ENCODE measurements around the gene DCAF6.
A peak's percentile ranks its signal among the peaks of the same experiment; 100 is the strongest.
"Not testable (repeated sequence)": the region's sequence is repeated elsewhere in the genome, so short reads cannot be mapped to it uniquely, and the experiment has no call there.

Gene DCAF6

DNA sequence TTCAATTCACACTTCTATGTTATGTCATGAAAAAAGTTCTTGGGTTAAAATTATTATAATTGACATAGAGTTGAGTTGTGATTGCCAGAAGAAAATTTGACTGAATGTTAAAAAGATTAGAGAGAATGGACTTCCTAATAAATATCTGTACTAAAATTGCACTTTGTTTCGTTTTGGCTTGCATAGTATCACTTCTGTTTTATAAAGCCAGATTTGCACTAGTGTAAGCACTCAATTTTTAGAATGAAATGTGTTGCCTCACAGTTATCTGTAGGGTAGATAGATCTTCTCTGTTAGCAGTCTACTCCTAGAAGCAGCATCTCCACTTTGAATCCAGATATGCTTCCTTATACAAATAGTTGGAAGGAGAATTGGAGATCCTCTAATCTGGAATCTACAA is 95.5 kb downstream of the DCAF6 start:
- no peak for DNase-seq

DNA sequence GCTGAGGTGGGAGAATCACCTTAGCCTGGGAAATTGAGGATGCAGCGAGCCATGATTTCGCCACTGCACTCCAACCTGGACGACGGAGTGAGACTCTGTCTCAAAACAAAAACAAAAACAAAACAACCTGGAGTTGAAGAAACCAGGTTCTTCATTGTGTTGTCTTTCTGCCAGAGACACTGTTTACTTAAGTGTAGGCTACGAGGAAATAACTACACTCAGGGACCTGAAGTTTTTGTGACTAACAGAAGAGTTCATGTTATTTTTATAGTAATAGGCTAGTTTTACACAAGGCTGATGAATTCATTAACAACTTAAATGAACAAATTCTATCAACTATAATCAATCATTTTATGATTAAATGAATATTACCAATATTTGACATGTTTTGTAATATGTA is 98.9 kb downstream of the DCAF6 start:
- no peak for DNase-seq

DNA sequence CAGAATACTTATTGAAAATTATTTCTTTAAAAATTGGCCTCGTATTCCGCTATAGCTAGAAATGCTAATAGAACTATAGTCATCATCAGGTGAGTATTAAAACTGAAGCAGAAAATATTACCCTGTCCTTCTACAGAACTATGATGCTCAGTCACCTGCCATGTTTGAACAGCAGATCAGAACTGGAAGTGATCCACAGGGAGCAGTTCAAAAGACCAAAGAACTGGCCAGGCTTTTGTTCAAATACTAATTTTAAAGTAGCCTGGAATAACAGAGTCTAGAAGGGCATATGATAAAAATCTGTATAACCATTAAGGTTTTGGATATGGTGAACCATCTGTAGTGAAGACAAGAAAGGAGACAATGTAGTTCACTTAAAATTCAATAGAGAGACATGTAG is 105.9 kb downstream of the DCAF6 start:
- no peak for DNase-seq

DNA sequence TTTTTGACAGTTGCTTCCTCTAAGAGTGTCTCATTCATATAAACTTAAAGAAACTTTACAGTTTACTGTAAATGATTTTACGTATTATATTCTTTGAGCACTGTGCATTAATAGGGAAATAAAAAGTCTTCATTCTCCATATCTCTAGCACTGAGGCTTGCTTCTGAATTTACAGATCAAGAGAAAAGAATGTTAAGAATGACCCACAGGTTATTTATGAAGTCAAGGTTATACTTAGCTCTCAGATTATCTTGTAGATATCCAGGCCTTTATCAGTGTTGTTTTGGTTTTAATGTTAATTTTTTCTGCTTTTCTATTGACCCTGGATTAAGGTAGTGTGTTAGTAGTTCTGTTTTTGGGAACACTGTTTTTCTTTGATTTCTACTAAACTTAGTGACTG is 108.8 kb downstream of the DCAF6 start:
- DNase-seq: no peak

DNA sequence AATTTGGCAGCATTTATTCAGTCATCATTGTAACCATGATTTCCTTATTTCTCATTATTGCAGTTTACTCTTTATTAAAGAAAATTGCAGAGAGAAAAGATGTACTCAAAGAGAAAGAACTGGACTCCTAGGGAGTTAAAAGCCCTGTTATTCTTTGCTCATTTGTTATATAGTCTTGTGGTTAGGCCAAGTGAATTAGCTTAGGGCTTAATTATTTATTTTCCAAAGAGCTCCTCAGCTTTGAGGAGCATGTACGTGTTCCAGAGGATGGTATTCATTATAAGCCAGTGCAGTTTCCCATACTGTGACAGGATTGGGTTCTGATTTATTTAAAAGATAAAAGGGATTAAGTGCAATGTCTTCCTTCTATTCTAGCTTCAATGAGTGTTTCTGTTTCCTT is 113.8 kb downstream of the DCAF6 start:
- no peak for DNase-seq

DNA sequence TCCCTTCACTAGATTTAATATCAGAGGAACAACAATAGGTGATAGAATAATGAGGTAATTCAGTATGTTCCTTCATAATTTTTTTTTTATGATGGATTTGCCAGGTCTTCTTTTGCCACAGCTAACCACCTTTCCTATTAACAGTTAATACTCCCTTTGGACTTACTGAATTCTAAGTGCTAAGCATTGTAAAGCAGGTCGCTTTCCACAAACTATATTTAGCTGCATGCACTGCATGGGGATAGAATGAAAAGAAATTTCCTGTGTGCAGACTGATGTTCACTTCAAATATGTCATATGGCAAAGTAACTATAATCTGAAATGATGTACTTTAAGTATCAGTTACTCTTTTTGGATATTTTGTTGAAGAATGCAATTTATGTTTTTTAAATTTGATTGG is 114.4 kb downstream of the DCAF6 start:
- DNase-seq: no peak

DNA sequence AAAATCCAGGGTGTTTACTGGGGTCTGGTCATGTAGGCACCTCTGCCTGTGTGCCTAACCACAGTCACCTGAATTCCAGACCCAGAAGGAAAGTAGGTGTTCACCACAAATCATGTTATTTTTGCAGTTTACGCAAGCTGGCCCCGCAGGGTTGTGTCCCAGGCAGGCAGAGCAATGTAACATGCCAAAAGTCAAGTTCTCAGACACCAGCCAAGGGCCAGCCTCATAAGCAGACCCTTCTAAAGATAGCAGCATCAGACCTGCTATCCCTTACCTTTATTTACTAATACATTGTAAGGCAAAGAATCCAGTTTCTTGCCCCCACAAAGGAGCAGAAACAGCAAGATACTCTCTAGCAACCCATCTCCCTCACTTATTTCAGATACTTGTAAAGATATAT is 117.2 kb downstream of the DCAF6 start:
- DNase-seq: no peak

DNA sequence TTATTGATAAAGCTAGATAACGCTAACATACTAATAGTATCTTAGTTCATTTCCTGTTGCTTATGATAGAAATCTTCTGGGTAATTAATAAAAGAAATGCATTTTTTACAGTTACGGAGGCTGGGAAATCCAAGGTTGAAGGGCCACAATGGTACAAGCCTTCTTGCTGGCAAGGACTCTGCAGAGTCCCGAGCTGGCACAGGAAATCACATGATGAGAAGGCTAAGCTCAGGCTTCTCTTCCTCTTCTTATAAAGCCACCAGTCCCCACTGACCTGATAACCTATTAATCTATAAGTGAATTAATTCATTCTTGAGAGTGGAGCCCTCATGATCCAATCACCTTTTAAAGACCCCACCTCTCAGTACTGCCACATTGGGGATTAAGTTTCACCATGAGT is 117.6 kb downstream of the DCAF6 start:
- no peak for DNase-seq

DNA sequence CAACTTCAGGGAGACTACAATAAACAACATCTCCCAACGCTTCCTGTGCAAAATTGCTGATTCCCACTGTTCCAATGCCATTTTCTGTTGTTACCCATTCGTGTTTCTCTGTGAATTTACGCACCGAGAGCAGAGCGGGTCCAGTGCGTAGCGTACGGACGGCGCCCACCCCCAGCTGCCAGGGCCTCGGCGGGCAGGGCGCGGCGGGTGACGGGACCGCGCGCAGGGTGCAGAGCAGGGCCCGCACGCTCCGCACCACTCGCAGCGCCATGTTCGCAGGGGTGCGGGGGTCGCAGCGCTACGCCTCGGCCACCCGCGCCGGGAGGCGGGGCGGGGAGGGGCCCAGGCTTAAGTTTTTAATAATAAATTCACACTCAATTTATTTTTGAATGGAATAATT is 119.7 kb downstream of the DCAF6 start:
- DNase-seq: not testable (repeated sequence)

DNA sequence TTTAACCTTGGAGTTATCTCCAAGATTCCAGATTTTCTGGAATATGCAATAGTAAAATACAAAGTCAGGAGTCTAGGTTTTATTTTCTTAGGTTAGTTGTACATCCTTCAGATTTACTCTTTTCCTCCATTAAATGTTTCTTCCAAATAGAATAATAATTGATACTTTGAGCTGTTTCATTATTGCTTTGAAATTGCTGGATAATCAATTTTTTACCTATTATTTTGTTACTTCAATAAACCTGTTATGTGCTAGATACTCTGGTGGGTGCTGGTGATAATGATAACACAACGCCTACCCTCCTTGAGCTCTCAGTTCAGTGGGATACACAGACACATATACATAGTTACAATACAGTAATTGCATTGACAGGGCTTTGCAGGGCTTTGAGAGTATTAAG is 120.9 kb downstream of the DCAF6 start:
- DNase-seq: no peak

DNA sequence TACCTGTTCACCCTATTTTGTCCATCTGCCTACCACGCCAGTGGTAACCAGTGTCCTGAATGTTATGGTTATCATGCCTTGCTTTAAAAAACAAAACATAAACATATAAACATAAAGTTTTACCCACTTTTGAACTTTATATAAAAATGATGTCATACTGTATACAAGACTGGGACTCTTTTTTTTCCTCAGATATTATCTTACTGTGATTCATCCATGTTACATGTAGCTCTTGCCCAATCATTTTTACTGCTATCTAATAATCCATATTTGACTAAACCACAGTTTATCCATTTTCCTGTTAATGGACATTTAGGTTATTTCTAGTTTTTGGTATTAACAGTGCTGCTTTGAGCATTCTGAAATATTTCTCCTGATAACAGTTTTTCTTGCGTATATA is 121.4 kb downstream of the DCAF6 start:
- DNase-seq: no peak

DNA sequence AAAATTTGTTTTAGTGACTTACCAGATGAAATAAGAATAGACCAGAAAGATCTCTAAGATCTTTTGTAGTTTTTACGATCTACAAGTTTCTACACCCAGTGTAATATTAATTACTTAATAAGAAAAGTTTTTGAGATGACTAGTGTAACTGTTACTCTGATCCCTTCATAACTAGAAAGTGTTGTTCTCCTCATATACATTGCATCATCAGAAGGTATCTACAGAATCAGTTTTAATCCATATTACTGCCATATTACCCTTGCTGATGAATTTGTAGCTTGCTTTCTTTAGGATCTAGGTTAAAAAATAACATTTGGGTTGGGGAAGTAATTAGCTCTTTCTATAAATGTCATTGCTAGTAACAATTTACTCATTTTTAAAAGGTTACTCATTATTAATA is 127.7 kb downstream of the DCAF6 start:
- no peak for DNase-seq

DNA sequence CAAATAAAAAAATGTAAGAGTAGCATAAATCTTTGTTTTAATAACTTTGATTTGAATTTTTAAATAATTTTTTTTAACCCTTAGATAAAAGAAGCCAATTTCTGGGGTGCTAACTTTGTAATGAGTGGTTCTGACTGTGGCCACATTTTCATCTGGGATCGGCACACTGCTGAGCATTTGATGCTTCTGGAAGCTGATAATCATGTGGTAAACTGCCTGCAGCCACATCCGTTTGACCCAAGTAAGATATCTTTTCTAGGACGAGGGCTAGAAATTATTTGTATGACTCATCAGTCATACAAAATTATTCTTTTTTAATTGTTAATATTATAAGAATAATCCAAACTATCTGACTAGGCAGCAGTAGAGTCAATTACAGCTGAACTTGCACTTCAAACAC is 129.0 kb downstream of the DCAF6 start:
- no peak for DNase-seq

DNA sequence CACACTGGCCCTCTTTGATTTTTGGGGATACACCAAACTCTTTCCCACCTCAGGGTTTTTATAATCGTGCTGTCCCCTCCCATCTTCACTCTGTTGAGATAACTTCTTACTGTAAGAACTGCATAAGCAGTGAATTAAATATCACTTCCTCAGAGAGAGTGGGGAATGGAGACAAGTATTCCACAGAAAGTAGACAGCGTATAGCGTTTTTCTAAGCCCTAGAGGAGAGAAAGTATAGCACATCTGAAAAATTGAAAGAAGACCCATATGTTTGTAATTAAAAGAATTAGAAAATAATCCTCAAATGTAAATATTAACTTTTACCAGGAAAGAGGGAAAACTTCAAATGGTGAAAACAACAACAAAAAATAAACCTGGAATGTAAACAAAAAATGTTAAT is 132.9 kb downstream of the DCAF6 start:
- no peak for DNase-seq

DNA sequence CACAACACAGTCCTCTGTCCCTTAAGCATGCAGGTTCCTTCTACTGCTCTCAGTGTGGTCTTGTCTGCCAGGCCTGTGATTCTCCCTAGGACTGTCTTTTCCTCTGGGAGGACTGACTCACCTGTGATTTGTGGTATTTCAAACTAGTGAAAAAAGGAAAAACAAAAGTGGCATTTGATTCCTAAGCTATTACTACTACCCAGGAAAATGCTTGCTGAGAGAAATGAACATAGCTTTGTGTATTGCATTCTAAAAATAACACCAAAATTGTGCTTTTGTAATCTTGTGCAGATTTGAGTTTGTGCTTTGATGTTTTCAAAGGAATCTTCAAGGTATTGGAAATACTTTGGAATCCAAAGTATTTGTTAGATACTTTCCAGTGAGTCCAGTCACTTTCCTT is 143.3 kb downstream of the DCAF6 start:
- DNase-seq: no peak

DNA sequence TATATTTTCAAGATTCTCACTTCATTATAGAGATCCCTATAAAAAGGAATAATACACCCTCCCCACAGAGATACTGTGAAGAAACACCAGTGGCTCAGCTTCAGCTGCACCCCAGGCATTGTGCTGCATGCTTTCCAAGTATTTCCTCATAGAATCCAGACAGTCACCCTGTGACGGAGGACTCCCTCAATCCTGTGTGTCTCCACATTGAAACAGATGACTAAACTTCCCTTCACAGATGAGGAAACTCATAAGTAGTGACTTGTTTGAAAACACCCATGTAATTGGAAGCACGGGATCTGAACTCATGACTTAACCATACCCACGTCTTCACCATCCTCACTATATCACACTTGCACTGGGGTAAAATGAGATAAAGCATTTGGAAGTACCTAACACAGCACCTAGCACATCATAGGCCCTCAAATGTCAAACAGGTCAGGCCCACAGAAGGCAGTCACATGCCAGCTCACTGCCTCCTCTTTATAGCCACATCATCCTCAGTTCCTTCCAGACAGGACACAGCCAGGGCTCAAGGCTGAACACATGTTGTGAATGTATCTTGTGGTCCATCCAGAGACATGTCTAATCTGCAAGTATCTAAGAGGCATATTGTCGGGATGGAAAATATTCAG is 145.0 kb downstream of the DCAF6 start:
- DNase-seq: peak in 1 of 2 experiments; percentile 64

DNA sequence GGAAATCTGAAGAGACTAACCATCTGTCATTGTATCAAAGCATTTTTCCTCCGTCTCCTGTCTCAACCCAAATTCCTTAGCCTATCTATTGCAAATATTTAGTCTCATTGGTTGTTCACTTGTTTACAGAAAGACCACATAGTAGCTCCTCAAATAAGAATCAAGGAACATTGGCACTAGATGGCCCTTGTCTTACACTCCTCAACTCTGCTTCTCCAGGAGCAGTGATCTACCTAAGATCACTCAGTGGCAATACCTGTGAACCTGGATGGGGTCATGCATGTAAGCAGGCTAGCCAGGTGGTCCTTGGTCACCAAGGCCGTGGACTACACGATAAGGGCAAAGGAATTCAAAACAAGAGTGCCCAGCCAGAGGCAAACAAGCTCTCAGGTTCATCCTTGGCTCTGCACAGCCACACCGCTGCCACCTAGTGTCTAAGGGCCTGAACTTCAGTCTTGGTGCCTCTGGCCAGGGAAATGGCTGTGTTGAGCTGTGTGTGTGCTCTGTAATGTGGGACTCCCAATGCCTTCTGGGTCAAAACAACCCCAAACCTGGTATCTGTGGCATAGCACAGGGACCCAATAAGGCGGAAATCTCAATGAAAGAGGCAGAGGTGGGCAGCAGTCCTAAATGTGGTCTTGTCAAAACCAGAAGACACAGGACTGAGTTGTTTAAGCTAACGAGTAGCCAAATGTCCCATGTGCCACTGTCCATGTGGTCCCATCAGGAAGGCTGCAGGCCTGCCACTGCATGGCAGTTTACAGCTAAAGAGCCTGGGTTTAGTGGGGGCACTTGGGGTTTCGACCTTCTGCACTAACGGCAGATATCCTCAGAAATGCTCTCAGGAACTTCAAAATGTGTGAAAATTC is 145.8 kb downstream of the DCAF6 start:
- DNase-seq: peak; percentile 70 to 75

DNA sequence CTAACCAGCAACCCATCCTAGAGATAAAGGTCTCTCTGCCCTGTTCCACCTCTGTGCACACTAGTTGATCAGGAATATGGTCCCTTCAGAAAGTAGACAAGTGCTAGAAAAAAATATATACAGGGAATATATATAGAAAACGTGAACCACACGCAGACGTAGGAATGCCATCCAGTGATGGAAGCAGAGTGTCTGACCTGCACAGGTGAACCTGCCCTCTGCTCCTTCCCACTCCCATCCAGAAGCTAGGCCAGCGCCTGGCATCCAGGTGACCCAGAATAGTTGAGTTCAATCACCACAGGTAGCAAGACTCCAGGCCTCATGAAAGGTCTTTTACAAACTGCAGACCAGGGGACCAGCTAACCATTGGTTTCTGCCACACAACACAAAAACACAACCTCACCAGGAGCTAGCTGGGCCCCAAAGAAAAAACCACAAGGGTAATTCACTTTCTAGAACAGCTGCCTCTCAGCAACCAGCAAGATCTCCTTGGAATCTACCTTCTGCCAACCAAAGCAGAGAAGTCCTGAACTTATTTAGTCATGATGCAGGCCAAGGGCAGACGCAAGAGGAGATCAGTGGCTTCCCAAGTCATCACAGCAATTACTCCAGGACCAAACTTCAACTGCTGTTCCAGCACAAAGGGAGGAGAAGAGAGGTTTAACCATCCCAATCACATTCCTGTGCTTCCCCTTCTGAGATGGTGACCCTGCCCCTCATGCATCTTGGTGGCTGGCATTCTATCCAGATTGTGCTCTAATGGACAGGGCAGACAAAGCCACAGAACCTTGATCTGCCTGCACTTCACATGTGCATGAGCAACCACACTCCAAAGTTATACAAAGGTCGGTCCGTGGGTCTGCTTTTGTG is 147.2 kb downstream of the DCAF6 start:
- DNase-seq: no peak

DNA sequence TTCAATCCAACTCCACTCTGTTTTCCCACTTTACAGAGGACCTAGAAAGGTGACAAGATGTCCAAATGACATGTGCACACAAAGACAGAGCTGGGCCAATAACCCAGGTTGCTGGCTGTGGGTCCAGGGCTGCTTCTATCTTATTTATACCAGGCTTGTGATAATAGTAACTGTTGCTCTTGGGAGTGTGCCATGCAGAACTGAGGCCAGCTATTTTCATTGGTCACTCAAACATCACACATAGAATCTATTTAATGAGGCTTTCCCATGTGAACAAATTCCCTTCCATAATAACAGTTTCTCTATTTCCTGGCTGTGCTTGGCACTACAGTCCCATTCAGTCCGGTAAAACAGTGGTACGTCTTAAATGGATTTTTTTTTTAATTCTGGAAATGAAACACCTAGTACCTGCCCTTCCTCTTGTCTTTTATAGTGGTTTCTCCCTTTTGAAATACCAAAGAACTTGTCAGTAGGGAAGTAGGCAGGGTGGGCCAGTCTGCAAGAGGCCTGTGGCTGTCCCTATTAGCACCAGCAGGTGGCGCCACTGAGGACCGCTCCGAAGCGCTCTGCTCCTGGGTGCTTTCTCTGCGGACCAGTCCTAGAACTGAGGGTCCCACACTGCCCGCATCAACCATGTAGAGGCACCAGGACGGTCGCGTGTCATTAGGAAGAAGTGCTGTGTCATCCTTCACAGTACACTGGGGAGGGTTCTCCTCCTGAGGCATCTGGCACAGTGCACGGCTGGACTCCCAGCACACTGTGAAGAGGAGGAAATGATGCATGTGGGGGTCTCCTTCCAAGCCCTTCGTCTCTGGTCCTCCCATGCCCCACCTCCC is 148.1 kb downstream of the DCAF6 start:
- peak; percentile 7 to 45 for DNase-seq

DNA sequence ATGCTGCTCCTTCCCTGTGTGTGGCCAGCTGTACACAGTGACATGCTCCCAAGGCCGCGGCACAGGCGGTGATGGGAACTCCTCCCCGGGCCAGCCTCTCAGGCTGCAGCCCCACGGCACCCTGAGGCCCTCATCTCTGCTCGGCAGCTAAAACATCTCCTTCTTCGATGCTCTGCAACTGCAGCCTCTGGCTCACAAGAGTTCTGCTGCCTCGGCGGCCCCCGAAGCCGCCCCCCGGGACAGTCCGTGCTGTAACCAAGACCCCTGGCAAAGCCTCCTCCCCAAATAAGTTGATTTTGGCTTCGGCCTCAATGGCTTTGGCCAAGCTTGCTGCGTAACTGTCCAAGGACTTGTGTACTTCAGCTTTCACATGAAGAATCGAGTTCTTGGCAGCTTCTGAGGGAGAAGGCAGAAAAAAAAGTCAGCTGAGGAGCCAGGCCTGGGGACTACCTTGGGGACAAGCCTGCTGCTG is 149.0 kb downstream of the DCAF6 start:
- DNase-seq: no peak

DNA sequence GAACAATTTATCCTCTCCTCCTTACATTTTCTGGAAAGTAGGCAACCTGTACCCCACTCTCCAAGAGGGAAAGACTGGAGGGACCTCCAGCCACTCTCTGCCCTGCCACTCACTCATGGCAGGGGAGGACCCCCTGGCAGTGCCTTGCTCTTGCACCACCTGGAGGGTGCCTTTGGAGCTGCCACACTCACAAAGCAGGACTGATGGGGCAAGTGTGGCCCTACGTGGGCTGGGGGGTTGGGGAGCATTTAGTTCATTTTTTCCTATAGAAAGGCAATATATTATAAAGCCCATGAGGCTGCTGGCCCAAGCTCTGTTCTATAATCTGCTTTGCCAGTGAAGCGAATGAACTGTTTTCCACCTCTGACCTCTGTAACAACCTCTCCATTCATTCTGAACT is 150.0 kb downstream of the DCAF6 start:
- no peak for DNase-seq

DNA sequence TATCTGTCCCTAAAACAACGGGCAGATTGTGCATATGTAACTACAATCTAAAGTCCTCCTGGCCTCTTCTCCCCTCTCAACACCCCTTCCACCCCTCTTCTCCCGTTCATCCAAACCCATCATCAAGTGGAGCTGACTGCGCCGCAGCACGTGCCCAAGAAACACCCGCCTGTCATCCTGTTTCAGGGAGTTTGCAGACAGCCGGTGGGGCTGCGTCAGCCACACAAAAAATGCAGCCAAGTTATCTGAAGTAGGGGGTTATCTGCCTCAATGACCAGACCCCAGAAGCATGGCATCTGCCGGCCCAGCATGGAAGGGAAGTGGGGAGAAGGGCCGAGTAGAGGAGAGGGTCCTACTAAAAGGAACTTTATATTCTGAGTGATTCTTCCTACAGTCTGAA is 151.2 kb downstream of the DCAF6 start:
- DNase-seq: no peak
